ENCODE measurements around the gene SCIN.

DNA sequence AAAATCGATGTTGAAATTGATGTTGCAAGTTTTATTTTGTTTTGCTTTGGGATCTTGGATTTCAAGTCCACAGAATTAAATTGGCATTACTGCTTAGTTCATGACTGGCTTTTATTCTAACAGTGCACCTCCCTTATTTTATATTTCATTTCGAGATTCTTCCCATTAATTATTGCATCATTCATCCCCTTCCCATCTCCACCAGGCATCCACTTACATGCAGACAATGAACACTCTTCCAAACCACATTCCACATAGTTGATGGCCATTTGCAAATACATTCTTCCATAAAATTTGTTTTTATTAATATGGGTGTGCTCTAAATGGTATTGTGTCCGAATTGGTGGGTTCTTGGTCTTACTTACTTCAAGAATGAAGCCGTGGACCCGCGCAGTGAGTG is 15.6 kb upstream of the SCIN start:
- TF ChIP-seq, protein P1, sequence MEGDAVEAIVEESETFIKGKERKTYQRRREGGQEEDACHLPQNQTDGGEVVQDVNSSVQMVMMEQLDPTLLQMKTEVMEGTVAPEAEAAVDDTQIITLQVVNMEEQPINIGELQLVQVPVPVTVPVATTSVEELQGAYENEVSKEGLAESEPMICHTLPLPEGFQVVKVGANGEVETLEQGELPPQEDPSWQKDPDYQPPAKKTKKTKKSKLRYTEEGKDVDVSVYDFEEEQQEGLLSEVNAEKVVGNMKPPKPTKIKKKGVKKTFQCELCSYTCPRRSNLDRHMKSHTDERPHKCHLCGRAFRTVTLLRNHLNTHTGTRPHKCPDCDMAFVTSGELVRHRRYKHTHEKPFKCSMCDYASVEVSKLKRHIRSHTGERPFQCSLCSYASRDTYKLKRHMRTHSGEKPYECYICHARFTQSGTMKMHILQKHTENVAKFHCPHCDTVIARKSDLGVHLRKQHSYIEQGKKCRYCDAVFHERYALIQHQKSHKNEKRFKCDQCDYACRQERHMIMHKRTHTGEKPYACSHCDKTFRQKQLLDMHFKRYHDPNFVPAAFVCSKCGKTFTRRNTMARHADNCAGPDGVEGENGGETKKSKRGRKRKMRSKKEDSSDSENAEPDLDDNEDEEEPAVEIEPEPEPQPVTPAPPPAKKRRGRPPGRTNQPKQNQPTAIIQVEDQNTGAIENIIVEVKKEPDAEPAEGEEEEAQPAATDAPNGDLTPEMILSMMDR (IDR thresholded peaks at IDR 0.05) = no peak
- no peak for TF ChIP-seq TCF7L2 (IDR thresholded peaks at IDR 0.05; ENCODE audit: low read depth, low read length)

Data from Panc1 (cell line).